Neural cell (in vitro differentiated cells): Measurements from ENCODE around the gene EMID1. TPM values are rescaled to one million over a fixed set of nuclear protein-coding genes. Genes with fewer than 3 reads are reported as not detected.
A peak's percentile ranks its signal among the peaks of the same experiment; 100 is the strongest.

ENCODE experiments used
- H2AFZ ChIP-seq: fragments of 200-600, 300-800 bp; sonication (generic), shearing (Covaris generic); 2 replicates; pipeline ENCODE4 v1.6.0; 2014; ENCODE audit warnings: low read depth, mild to moderate bottlenecking, antibody characterized with exemption, low read length, moderate library complexity
- H3F3A ChIP-seq: fragments of 200-600 bp; shearing (Covaris generic); 2 replicates; pipeline ENCODE4 v1.6.1; 2016; ENCODE audit warnings: mild to moderate bottlenecking, moderate library complexity, mixed read lengths, antibody characterized with exemption, low read length; ENCODE audit not compliant: insufficient read depth, poor library complexity, severe bottlenecking
- H3K27ac ChIP-seq: fragments of 200-600, 300-800 bp; sonication (generic), shearing (Covaris generic); 2 replicates; pipeline ENCODE4 v1.5.1; 2014; ENCODE audit warnings: mild to moderate bottlenecking, low read length, moderate library complexity
- H3K27me3 ChIP-seq: fragments of 300-800, 200-600 bp; sonication (generic), shearing (Covaris generic); 2 replicates; pipeline ENCODE4 v1.6.0; 2014; ENCODE audit warnings: mild to moderate bottlenecking, low read depth, low read length, moderate library complexity; ENCODE audit not compliant: insufficient read depth
- H3K36me3 ChIP-seq: fragments of 300-800, 200-600 bp; sonication (generic), shearing (Covaris generic); 2 replicates; pipeline ENCODE4 v1.5.1; 2014; ENCODE audit warnings: mild to moderate bottlenecking, antibody characterized with exemption, low read length, moderate library complexity; ENCODE audit not compliant: insufficient read depth
- H3K4me2 ChIP-seq: fragments of 300-800, 200-600 bp; sonication (generic), shearing (Covaris generic); 2 replicates; pipeline ENCODE4 v1.6.0; 2014; ENCODE audit warnings: mild to moderate bottlenecking, low read length
- H3K4me3 ChIP-seq: fragments of 300-800, 200-600 bp; sonication (generic), shearing (Covaris generic); 2 replicates; pipeline ENCODE4 v1.5.1; 2014; ENCODE audit warnings: mild to moderate bottlenecking, low read length, moderate library complexity
- H3K79me2 ChIP-seq: fragments of 200-600 bp; shearing (Covaris generic); replicated peaks from 2 replicates; pipeline ENCODE4 v1.6.0; 2014; ENCODE audit warnings: mild to moderate bottlenecking, low read length, moderate library complexity; ENCODE audit not compliant: insufficient read depth
- H3K9ac ChIP-seq: fragments of 300-800, 200-600 bp; sonication (generic), shearing (Covaris generic); 2 replicates; pipeline ENCODE4 v1.6.1; 2016; ENCODE audit warnings: mild to moderate bottlenecking, low read length, mixed read lengths
- H3K9me2 ChIP-seq: fragments of 200-600 bp; shearing (Covaris generic); 2 replicates; pipeline ENCODE4 v1.6.1; 2016; ENCODE audit warnings: mild to moderate bottlenecking, low read length, mixed read lengths; ENCODE audit not compliant: insufficient read depth
- H3K9me3 ChIP-seq: fragments of 200-600, 300-800 bp; sonication (generic), shearing (Covaris generic); 2 replicates; pipeline ENCODE4 v1.6.1; 2016; ENCODE audit warnings: mild to moderate bottlenecking, mixed run types, low read length, moderate library complexity, mixed read lengths
- H4K20me1 ChIP-seq: fragments of 200-600 bp; shearing (Covaris generic); 2 replicates; pipeline ENCODE4 v1.6.1; 2016; ENCODE audit warnings: mild to moderate bottlenecking, mixed run types; ENCODE audit not compliant: insufficient read depth
- EP300 ChIP-seq: fragments of 450-650 bp; conservative IDR thresholded peaks from 2 replicates; pipeline ENCODE4 v1.6.1; 2014; ENCODE audit warnings: antibody characterized with exemption, mild to moderate bottlenecking, moderate library complexity; ENCODE audit not compliant: poor library complexity, severe bottlenecking
- EZH2 ChIP-seq: fragments of 200-600, 300-800 bp; shearing (Covaris generic), sonication (generic); IDR thresholded peaks from 2 replicates; pipeline ENCODE4 v1.6.1; 2014; ENCODE audit warnings: antibody characterized with exemption, low read length, borderline replicate concordance, mild to moderate bottlenecking; ENCODE audit not compliant: insufficient read depth, poor library complexity, severe bottlenecking
- MXI1 ChIP-seq: fragments of 450-650 bp; conservative IDR thresholded peaks from 2 replicates; pipeline ENCODE4 v1.6.1; 2014; ENCODE audit warnings: antibody characterized with exemption, mild to moderate bottlenecking; ENCODE audit not compliant: poor library complexity, severe bottlenecking
- POLR2AphosphoS5 ChIP-seq: IDR thresholded peaks from 2 replicates; pipeline ENCODE4 v1.6.1; 2012
- RAD21 ChIP-seq: fragments of 450-650 bp; conservative IDR thresholded peaks from 2 replicates; pipeline ENCODE4 v1.6.1; 2014; ENCODE audit warnings: antibody characterized with exemption, mild to moderate bottlenecking, moderate library complexity
- REST ChIP-seq: IDR thresholded peaks from 2 replicates; pipeline ENCODE4 v1.6.1; 2012; ENCODE audit warnings: borderline replicate concordance
- SMC3 ChIP-seq: fragments of 450-650 bp; conservative IDR thresholded peaks from 2 replicates; pipeline ENCODE4 v1.6.1; 2014; ENCODE audit warnings: antibody characterized with exemption, mild to moderate bottlenecking, moderate library complexity; ENCODE audit not compliant: poor library complexity
- TAF1 ChIP-seq: IDR thresholded peaks from 2 replicates; pipeline ENCODE4 v1.6.1; 2012; ENCODE audit warnings: low read depth
- polyA plus RNA-seq: library from polyadenylated mRNA; depleted of rRNA; stranded (reverse); fragments of >200 nt; gene quantifications from 2 replicates; pipeline ENCODE4 v1.2.3, GENCODE V29; 2014
- TF ChIP-seq, protein P1 (sequence below): fragments of 450-650 bp; IDR thresholded peaks from 2 replicates; pipeline ENCODE4 v1.5.1; 2014; ENCODE audit warnings: antibody characterized with exemption, mild to moderate bottlenecking, moderate library complexity; ENCODE audit not compliant: poor library complexity, severe bottlenecking

The EMID1 gene
- polyA plus RNA-seq, 1 donor from 2014 or later = 14.1 TPM

- H3K9ac ChIP-seq = no peak overlapping the region
- no peaks in the 10 kb centered on the region for H3K9me2 ChIP-seq
- H3K36me3 ChIP-seq = no peaks in the 10 kb centered on the region
- no peak overlapping the region for H3K27ac ChIP-seq
- TF ChIP-seq EP300 (no peak), RAD21 (no peak), TAF1 (no peak), REST (no peak), EZH2 (no peak), SMC3 (no peak), POLR2AphosphoS5 (no peak), MXI1 (no peak)
- TF ChIP-seq, protein P1, sequence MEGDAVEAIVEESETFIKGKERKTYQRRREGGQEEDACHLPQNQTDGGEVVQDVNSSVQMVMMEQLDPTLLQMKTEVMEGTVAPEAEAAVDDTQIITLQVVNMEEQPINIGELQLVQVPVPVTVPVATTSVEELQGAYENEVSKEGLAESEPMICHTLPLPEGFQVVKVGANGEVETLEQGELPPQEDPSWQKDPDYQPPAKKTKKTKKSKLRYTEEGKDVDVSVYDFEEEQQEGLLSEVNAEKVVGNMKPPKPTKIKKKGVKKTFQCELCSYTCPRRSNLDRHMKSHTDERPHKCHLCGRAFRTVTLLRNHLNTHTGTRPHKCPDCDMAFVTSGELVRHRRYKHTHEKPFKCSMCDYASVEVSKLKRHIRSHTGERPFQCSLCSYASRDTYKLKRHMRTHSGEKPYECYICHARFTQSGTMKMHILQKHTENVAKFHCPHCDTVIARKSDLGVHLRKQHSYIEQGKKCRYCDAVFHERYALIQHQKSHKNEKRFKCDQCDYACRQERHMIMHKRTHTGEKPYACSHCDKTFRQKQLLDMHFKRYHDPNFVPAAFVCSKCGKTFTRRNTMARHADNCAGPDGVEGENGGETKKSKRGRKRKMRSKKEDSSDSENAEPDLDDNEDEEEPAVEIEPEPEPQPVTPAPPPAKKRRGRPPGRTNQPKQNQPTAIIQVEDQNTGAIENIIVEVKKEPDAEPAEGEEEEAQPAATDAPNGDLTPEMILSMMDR = no peak
- H3K9me3 ChIP-seq = no peaks in the 10 kb centered on the region
- no peak overlapping the region for H2AFZ ChIP-seq
- no peak overlapping the region for H3K4me2 ChIP-seq
- H3K4me3 ChIP-seq = no peak overlapping the region
- peaks cover 11% of the 10 kb centered on the region for H3K27me3 ChIP-seq
- H3F3A ChIP-seq = no peaks in the 10 kb centered on the region
- H4K20me1 ChIP-seq = no peaks in the 10 kb centered on the region
- no peaks in the 10 kb centered on the region for H3K79me2 ChIP-seq
These were observed 97.2 kb downstream of the EMID1 start for GRCh38 chr22:29302681-29303465.

DNA sequence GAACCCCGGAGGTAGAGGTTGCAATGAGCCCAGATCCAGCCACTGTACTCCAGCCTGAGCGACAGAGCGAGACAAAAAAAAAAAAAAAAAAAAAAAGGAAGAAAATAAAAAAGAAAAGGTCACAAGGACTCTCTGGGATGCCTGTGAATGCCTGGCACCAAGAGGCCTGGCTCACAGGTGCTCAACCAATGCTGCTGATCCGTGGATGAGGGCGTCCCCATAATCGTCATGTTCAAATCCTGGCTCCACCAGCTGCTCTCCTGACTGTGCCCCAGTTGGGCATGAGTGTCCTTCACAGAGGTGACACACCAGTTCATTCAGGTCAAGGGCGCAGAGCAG lies 100.1 kb downstream of the EMID1 start:
- Histone ChIP-seq H3K4me3 (peak overlapping the region; percentile 68), H3K9ac (peak overlapping the region; percentile 51), H3F3A (no peaks in the 10 kb centered on the region), H4K20me1 (no peaks in the 10 kb centered on the region), H3K27me3 (peaks cover 11% of the 10 kb centered on the region), H3K4me2 (no peak overlapping the region), H3K36me3 (no peaks in the 10 kb centered on the region), H2AFZ (no peak overlapping the region), H3K79me2 (no peaks in the 10 kb centered on the region), H3K9me3 (no peaks in the 10 kb centered on the region), H3K9me2 (no peaks in the 10 kb centered on the region), H3K27ac (no peak overlapping the region)
- TF ChIP-seq SMC3 (no peak), EP300 (no peak), EZH2 (no peak), TAF1 (no peak), MXI1 (no peak), REST (no peak), POLR2AphosphoS5 (no peak), RAD21 (no peak)
- TF ChIP-seq, protein P1 = no peak
